Neural progenitor cell (in vitro differentiated cells): Measurements from ENCODE around the gene EPS8L2. TPM values are rescaled to one million over a fixed set of nuclear protein-coding genes. Genes with fewer than 3 reads are reported as not detected.

Experiments
- DNase-seq: peaks from one replicate; pipeline ENCODE4 v3.0.0-alpha.2; 2016; ENCODE audit warnings: low spot score
- H2AFZ ChIP-seq: fragments of 200-600 bp; sonication (generic); replicated peaks from 2 replicates; pipeline ENCODE4 v1.6.1; 2016; ENCODE audit warnings: antibody characterized with exemption
- H3F3A ChIP-seq: fragments of 200-600 bp; sonication (generic); 2 replicates; pipeline ENCODE4 v1.6.1; 2016; ENCODE audit warnings: antibody characterized with exemption, low read depth
- H3K27ac ChIP-seq: fragments of 200-600 bp; sonication (generic); 2 replicates; pipeline ENCODE4 v1.5.1; 2016; ENCODE audit warnings: mild to moderate bottlenecking
- H3K27me3 ChIP-seq: fragments of 200-600 bp; sonication (generic); 2 replicates; pipeline ENCODE4 v1.6.1; 2016; ENCODE audit warnings: mild to moderate bottlenecking, moderate library complexity
- H3K36me3 ChIP-seq: fragments of 200-600 bp; sonication (generic); 2 replicates; pipeline ENCODE4 v1.5.1; 2016
- H3K4me1 ChIP-seq: fragments of 200-600 bp; sonication (generic); 2 replicates; pipeline ENCODE4 v1.6.1; 2016; ENCODE audit warnings: mixed run types
- H3K4me2 ChIP-seq: fragments of 200-600 bp; sonication (generic); 2 replicates; pipeline ENCODE4 v1.6.1; 2016
- H3K4me3 ChIP-seq: fragments of 200-600 bp; sonication (generic); 2 replicates; pipeline ENCODE4 v1.5.1; 2016
- H3K79me2 ChIP-seq: fragments of 200-600 bp; sonication (generic); 2 replicates; pipeline ENCODE4 v1.6.1; 2016; ENCODE audit warnings: low read depth
- H3K9ac ChIP-seq: fragments of 200-600 bp; sonication (generic); 2 replicates; pipeline ENCODE4 v1.6.1; 2016
- H3K9me3 ChIP-seq: fragments of 200-600 bp; sonication (generic); 2 replicates; pipeline ENCODE4 v1.5.1; 2016; ENCODE audit warnings: low read depth
- H4K20me1 ChIP-seq: fragments of 200-600 bp; sonication (generic); 2 replicates; pipeline ENCODE4 v1.6.1; 2016; ENCODE audit warnings: low read depth
- H3K27ac Mint-ChIP-seq: 3 replicates; pipeline ENCODE4 v1.8.0; 2021; ENCODE audit warnings: mixed read lengths
- H3K27me3 Mint-ChIP-seq: 2 replicates; pipeline ENCODE4 v1.8.0; 2022; ENCODE audit warnings: low read depth, mild to moderate bottlenecking, inconsistent platforms, moderate library complexity, mixed read lengths; ENCODE audit not compliant: insufficient read depth
- H3K36me3 Mint-ChIP-seq: 3 replicates; pipeline ENCODE4 v1.8.0; 2021; ENCODE audit warnings: mixed read lengths
- H3K4me1 Mint-ChIP-seq: 3 replicates; pipeline ENCODE4 v1.8.0; 2021; ENCODE audit warnings: mixed read lengths
- H3K4me3 Mint-ChIP-seq: 3 replicates; pipeline ENCODE4 v1.8.0; 2021; ENCODE audit warnings: mild to moderate bottlenecking, moderate library complexity, mixed read lengths
- H3K9me3 Mint-ChIP-seq: 3 replicates; pipeline ENCODE4 v1.8.0; 2020; ENCODE audit warnings: mixed read lengths
- EZH2 ChIP-seq: fragments of 200-600 bp; sonication (generic); IDR thresholded peaks from 2 replicates; pipeline ENCODE4 v1.6.1; 2017; ENCODE audit warnings: antibody characterized with exemption, mild to moderate bottlenecking, moderate library complexity
- EZH2phosphoT487 ChIP-seq: fragments of 200-600 bp; sonication (generic); IDR thresholded peaks from 2 replicates; pipeline ENCODE4 v1.6.1; 2017; ENCODE audit warnings: antibody characterized with exemption
- total RNA-seq: library from RNA; depleted of rRNA; stranded (reverse); fragments of >200 nt; gene quantifications from 2 replicates; pipeline ENCODE4 v1.2.3, GENCODE V29; 2015; ENCODE audit warnings: low replicate concordance
- TF ChIP-seq, protein P1 (sequence below): fragments of 200-600 bp; sonication (generic); IDR thresholded peaks from 2 replicates; pipeline ENCODE4 v1.5.1; 2017; ENCODE audit warnings: antibody characterized with exemption, mild to moderate bottlenecking

Gene EPS8L2
- total RNA-seq, 1 donor from 2014 or later: 3.3 TPM

DNA sequence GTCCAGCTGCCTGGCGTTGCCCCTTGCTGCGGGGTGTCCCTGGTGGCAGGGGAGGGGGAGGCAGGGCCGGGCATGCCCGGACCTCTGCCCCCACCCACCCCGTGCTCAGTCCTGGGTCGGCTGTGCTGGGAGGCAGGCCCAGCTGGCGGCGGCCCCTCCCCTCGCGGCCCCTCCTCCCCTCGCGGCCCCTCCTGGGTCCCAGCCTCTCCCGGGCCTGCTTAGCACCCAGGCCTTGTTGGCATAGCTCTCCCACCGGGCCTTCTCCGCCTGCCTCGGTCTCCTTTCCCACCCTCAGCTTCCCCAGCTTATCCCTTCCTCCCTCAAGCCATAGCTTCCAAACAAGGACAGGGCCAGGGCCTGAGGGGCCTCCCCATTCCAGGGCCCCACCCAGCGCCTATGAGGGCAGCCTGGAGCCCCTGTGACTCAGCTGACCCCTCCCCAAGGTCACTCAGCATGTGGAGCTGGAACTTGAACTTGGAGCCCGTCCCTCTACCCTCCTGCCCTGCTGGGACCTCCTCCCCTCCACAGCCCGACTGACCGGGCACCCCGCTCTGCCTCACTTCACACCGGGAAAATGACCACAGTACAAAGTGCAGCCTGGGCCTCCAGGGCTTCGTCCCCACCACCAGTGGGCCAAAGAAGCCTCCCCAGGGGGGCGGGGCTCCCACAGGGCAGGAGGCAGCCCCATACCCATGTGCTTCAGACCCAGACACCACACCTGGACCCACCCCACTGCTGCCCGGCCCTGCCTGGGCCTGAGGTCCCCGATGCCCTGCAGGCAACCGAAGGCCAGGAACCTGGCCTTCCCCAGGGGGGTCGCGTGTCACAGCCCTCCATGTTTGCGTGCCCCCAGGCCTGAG, 1.2 kb downstream of the EPS8L2 start:
- H3K9ac ChIP-seq: no peak overlapping the region
- no peak overlapping the region for H3K27ac Mint-ChIP-seq
- H2AFZ ChIP-seq: no peak overlapping the region
- DNase-seq: peak; percentile 32
- peaks cover 17% of the 10 kb centered on the region for H3K27me3 Mint-ChIP-seq
- H3K36me3 ChIP-seq: no peaks in the 10 kb centered on the region
- no peaks in the 10 kb centered on the region for H3K79me2 ChIP-seq
- H4K20me1 ChIP-seq: peaks cover 14% of the 10 kb centered on the region
- H3K4me1 ChIP-seq: peaks cover 15% of the 10 kb centered on the region
- H3K4me1 Mint-ChIP-seq: peaks cover 10% of the 10 kb centered on the region
- H3F3A ChIP-seq: no peaks in the 10 kb centered on the region
- peak overlapping the region; percentile 85 for H3K4me2 ChIP-seq
- H3K9me3 Mint-ChIP-seq: no peaks in the 10 kb centered on the region
- no peaks in the 10 kb centered on the region for H3K36me3 Mint-ChIP-seq
- H3K27ac ChIP-seq: no peak overlapping the region
- H3K9me3 ChIP-seq: no peaks in the 10 kb centered on the region
- TF ChIP-seq, protein P1, sequence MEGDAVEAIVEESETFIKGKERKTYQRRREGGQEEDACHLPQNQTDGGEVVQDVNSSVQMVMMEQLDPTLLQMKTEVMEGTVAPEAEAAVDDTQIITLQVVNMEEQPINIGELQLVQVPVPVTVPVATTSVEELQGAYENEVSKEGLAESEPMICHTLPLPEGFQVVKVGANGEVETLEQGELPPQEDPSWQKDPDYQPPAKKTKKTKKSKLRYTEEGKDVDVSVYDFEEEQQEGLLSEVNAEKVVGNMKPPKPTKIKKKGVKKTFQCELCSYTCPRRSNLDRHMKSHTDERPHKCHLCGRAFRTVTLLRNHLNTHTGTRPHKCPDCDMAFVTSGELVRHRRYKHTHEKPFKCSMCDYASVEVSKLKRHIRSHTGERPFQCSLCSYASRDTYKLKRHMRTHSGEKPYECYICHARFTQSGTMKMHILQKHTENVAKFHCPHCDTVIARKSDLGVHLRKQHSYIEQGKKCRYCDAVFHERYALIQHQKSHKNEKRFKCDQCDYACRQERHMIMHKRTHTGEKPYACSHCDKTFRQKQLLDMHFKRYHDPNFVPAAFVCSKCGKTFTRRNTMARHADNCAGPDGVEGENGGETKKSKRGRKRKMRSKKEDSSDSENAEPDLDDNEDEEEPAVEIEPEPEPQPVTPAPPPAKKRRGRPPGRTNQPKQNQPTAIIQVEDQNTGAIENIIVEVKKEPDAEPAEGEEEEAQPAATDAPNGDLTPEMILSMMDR: peak; percentile 28
- TF ChIP-seq EZH2phosphoT487: no peak
- peaks cover 22% of the 10 kb centered on the region for H3K27me3 ChIP-seq
- peak overlapping the region; percentile 46 for H3K4me3 Mint-ChIP-seq
- H3K4me3 ChIP-seq: peak overlapping the region; percentile 48

GRCh38 chr11:707817-708420, 1.9 kb downstream of the EPS8L2 start:
- Histone ChIP-seq H3K4me3 (no peak overlapping the region), H3K79me2 (no peaks in the 10 kb centered on the region), H4K20me1 (peaks cover 14% of the 10 kb centered on the region), H3F3A (no peaks in the 10 kb centered on the region), H3K9me3 (no peaks in the 10 kb centered on the region), H3K27ac (no peak overlapping the region), H2AFZ (no peak overlapping the region), H3K9ac (no peak overlapping the region), H3K27me3 (peaks cover 22% of the 10 kb centered on the region), H3K36me3 (no peaks in the 10 kb centered on the region), H3K4me1 (peaks cover 15% of the 10 kb centered on the region), H3K4me2 (no peak overlapping the region)
- Mint-ChIP-seq H3K4me3 (peak overlapping the region; percentile 46), H3K27ac (no peak overlapping the region), H3K9me3 (no peaks in the 10 kb centered on the region), H3K27me3 (peaks cover 17% of the 10 kb centered on the region), H3K4me1 (peaks cover 10% of the 10 kb centered on the region), H3K36me3 (no peaks in the 10 kb centered on the region)
- peak; percentile 35 for DNase-seq
- TF ChIP-seq EZH2phosphoT487 (no peak), EZH2 (no peak)
- TF ChIP-seq, protein P1: no peak

- no peak overlapping the region for H3K4me2 ChIP-seq
- no peak overlapping the region for H2AFZ ChIP-seq
- Mint-ChIP-seq H3K36me3 (no peaks in the 10 kb centered on the region), H3K9me3 (no peaks in the 10 kb centered on the region), H3K4me1 (peaks cover 10% of the 10 kb centered on the region), H3K4me3 (no peak overlapping the region), H3K27me3 (peaks cover 15% of the 10 kb centered on the region), H3K27ac (no peak overlapping the region)
- H3K36me3 ChIP-seq: no peaks in the 10 kb centered on the region
- TF ChIP-seq EZH2: no peak
- TF ChIP-seq, protein P1: no peak
- no peak for TF ChIP-seq EZH2phosphoT487
- no peak for DNase-seq
- no peak overlapping the region for H3K27ac ChIP-seq
- H3K9ac ChIP-seq: no peak overlapping the region
- no peaks in the 10 kb centered on the region for H3F3A ChIP-seq
- no peak overlapping the region for H3K4me3 ChIP-seq
- H3K27me3 ChIP-seq: peaks cover 22% of the 10 kb centered on the region
- H3K79me2 ChIP-seq: no peaks in the 10 kb centered on the region
- peaks cover 14% of the 10 kb centered on the region for H4K20me1 ChIP-seq
- peaks cover 15% of the 10 kb centered on the region for H3K4me1 ChIP-seq
- H3K9me3 ChIP-seq: no peaks in the 10 kb centered on the region
Observed at GRCh38 chr11:708511-708910, 2.5 kb downstream of the EPS8L2 start.
